K562 (cell line): ENCODE measurements around the gene SLC6A9. TPM values are rescaled to one million over a fixed set of nuclear protein-coding genes. Genes with fewer than 3 reads are reported as not detected.
A peak's percentile ranks its signal among the peaks of the same experiment; 100 is the strongest.

Experiments used
- ATAC-seq: fragments of 200-7000 bp; cut with Tn5 transposase; 3 replicates; pipeline ENCODE4 v1.9.1; 2020; ENCODE audit warnings: moderate library complexity
- BruUV-seq: library from RNA; stranded (reverse); fragments of 400-500 nt; replicated peaks from 2 replicates; lab custom pipeline; 2021; lab: Mats Ljungman, UMichigan
- CTCF ChIA-PET: fragments of 300-600 bp; formaldehyde crosslinking; extraction: SDS; loops from one replicate; lab custom pipeline; 2021; ENCODE audit warnings: low intra/inter-chr PET ratio; lab: Yijun Ruan, JAX
- POLR2A ChIA-PET: fragments of 300-600, 350-650 bp; sonication (Branson Sonifier 250); formaldehyde crosslinking; extraction: SDS; loops from one replicate; lab custom pipeline; 2021; ENCODE audit warnings: antibody characterized with exemption, inconsistent platforms; lab: Yijun Ruan, JAX
- DNase-seq, 4 experiments: peaks; one replicate each; pipeline versions ENCODE4 v3.0.0 to v3.0.0-alpha.2; 2011 to 2018; ENCODE audit warnings: low spot score in 3 of 4, mixed read lengths in 3 of 4; ENCODE audit errors: extremely low read depth in 1 of 4
- FAIRE-seq: peaks from 2 replicates; lab custom pipeline; 2011; peaks lifted over from hg19 to GRCh38; lab: Jason Lieb, UNC
- H2AFZ ChIP-seq: 2 replicates; pipeline ENCODE4 v1.6.0; 2011; ENCODE audit warnings: low read depth, low read length, control low read depth, inconsistent platforms
- H3K27ac ChIP-seq: fragments of 200-600 bp; 3 replicates; pipeline ENCODE4 v1.8.0; 2011; ENCODE audit warnings: low read depth, mild to moderate bottlenecking, control low read depth, inconsistent platforms, low read length, moderate library complexity, mixed read lengths; ENCODE audit errors: extremely low read depth
- H3K27me3 ChIP-seq, 2 experiments: fragments of 300-600 bp in 1 of 2; 2 replicates in 1 of 2; 3 replicates in 1 of 2; pipeline versions ENCODE4 v1.6.0 to v1.8.0; 2011; ENCODE audit warnings: inconsistent platforms in 2 of 2, low read length in 2 of 2, mild to moderate bottlenecking in 1 of 2, mixed read lengths in 1 of 2, moderate library complexity in 1 of 2; ENCODE audit not compliant: control insufficient read depth in 2 of 2, insufficient read depth in 2 of 2
- H3K36me3 ChIP-seq: fragments of 300-600 bp; 3 replicates; pipeline ENCODE4 v1.8.0; 2011; ENCODE audit warnings: mild to moderate bottlenecking, low read length, inconsistent platforms; ENCODE audit not compliant: control insufficient read depth, insufficient read depth
- H3K4me1 ChIP-seq, 2 experiments: fragments of 200-600 bp in 1 of 2; replicated peaks in 1 of 2; 2 replicates in 1 of 2; 3 replicates in 1 of 2; pipeline versions ENCODE4 v1.5.1 to v1.8.0; 2011; ENCODE audit warnings: inconsistent platforms in 2 of 2, low read length in 2 of 2, mild to moderate bottlenecking in 1 of 2, mixed read lengths in 1 of 2, moderate library complexity in 1 of 2; ENCODE audit not compliant: control insufficient read depth in 2 of 2, insufficient read depth in 2 of 2
- H3K4me2 ChIP-seq: 2 replicates; pipeline ENCODE4 v1.6.1; 2011; ENCODE audit warnings: low read length, control low read depth, inconsistent platforms, mixed read lengths; ENCODE audit not compliant: insufficient read depth
- H3K4me3 ChIP-seq: fragments of 200-600 bp; sonication (generic), shearing (Covaris generic); 2 replicates; pipeline ENCODE4 v1.5.1; 2016; ENCODE audit warnings: control low read depth, inconsistent platforms
- H3K79me2 ChIP-seq: fragments of 200-600 bp; 3 replicates; pipeline ENCODE4 v1.8.0; 2011; ENCODE audit warnings: low read length, inconsistent platforms; ENCODE audit not compliant: control insufficient read depth, insufficient read depth
- H3K9ac ChIP-seq, 2 experiments: 2 replicates each; pipeline versions ENCODE4 v1.6.0 to v1.6.1; 2011; ENCODE audit warnings: low read depth in 2 of 2, low read length in 2 of 2, control low read depth in 1 of 2, inconsistent platforms in 1 of 2, mild to moderate bottlenecking in 1 of 2, mixed read lengths in 1 of 2; ENCODE audit not compliant: insufficient read depth in 1 of 2
- H3K9me1 ChIP-seq: one replicate; pipeline ENCODE4 v1.6.0; 2011; ENCODE audit warnings: inconsistent platforms, mild to moderate bottlenecking, low read length, moderate library complexity; ENCODE audit not compliant: control insufficient read depth, insufficient read depth
- H3K9me3 ChIP-seq: replicated peaks from 2 replicates; pipeline ENCODE4 v1.5.1; 2011; ENCODE audit warnings: low read depth, low read length, inconsistent platforms; ENCODE audit not compliant: control insufficient read depth, insufficient read depth
- H4K20me1 ChIP-seq: replicated peaks from 2 replicates; pipeline ENCODE4 v1.6.1; 2011; ENCODE audit warnings: low read length, inconsistent platforms, mixed read lengths; ENCODE audit not compliant: control insufficient read depth, insufficient read depth
- PATZ1 ChIP-seq: fragments of 250-450 bp; sonication (Bioruptor Pico); IDR thresholded peaks from 2 replicates; pipeline ENCODE4 v1.5.0; 2020; ENCODE audit warnings: mild to moderate bottlenecking, borderline replicate concordance
- RBFOX2 ChIP-seq: fragments of 200-400 bp; formaldehyde crosslinking; IDR thresholded peaks from 2 replicates; pipeline ENCODE4 v1.6.1; 2017; ENCODE audit warnings: low read depth, mild to moderate bottlenecking, low read length, moderate library complexity
- ZBTB33 ChIP-seq: sonication (generic); formaldehyde crosslinking; IDR thresholded peaks from 2 replicates; pipeline ENCODE4 v1.8.1; 2023; ENCODE audit warnings: mild to moderate bottlenecking, missing genetic modification reagents
- WGBS: fragments of 100-300 bp; shearing (Covaris generic); methylation state at CpG from one replicate; pipeline ENCODE4 v1.1.6; 2016; ENCODE audit warnings: low coverage, mixed read lengths; ENCODE audit not compliant: insufficient coverage; ENCODE audit errors: missing lambda C conversion rate; 5-methylcytosine and 5-hydroxymethylcytosine counted together
- in situ Hi-C: fragments of 300-500 bp; cut with MboI; formaldehyde crosslinking; loops from 4 replicates; pipeline ENCODE4 v1.15.0; 2018; ENCODE audit warnings: inconsistent platforms, mixed read lengths
- intact Hi-C: fragments of 100-400 bp; cut with micrococcal nuclease; formaldehyde crosslinking; loops from 2 replicates; pipeline ENCODE4 v1.14.2; 2022
- polyA plus RNA-seq, 8 experiments: library from polyadenylated mRNA; depleted of rRNA in 4 of 8; stranded (reverse) in 5 of 8; unstranded in 3 of 8; fragments of >200 nt; fragmentation: Nextera tagmentation in 2 of 8; fragmentation: Illumina TruSeq in 1 of 8; extraction: Ambion mirVana in 2 of 8; extraction: Trizol in 1 of 8; gene quantifications; 2 replicates each; pipeline versions ENCODE4 v1.2.1 to v1.2.3, GENCODE V29; 2011 to 2014; ENCODE audit warnings: inconsistent platforms in 1 of 8, missing spikeins in 1 of 8
- total RNA-seq, 7 experiments: library from RNA; depleted of rRNA in 6 of 7; stranded (reverse); fragments of >200 nt in 6 of 7; fragmentation: Illumina TruSeq in 2 of 7; extraction: Trizol in 2 of 7; gene quantifications; 2 replicates each; pipeline versions ENCODE4 v1.2.1 to v1.2.3, GENCODE V29; 2011 to 2021; ENCODE audit warnings: low replicate concordance in 1 of 7

Gene SLC6A9
- total and polyA plus RNA-seq, 9 of the 15 experiments (the other 6 are each of a cell fraction or from before 2014, with no cell fraction given): 0.17 to 18.7 (median 2.9) TPM

GRCh38 chr1:43984855-43985254 is 46.4 kb downstream of the SLC6A9 start:
- POLR2A ChIA-PET: interaction anchor here (0.9 kb wide), 1 partner anchor 9 kb away, joined by 3 read pairs; no protein-coding TSS in a partner anchor
- no peak overlapping the region for H3K27ac ChIP-seq
- H3K36me3 ChIP-seq: peaks cover 70% of the 10 kb centered on the region; the same call in 2 of the 3 replicates
- ATAC-seq (no peak), DNase-seq (no peak), FAIRE-seq (no peak)
- H3K27me3 ChIP-seq: no peaks in the 10 kb centered on the region
- H3K9me1 ChIP-seq: peaks cover 14% of the 10 kb centered on the region
- H3K9me3 ChIP-seq: no peaks in the 10 kb centered on the region
- H3K4me2 ChIP-seq: no peak overlapping the region
- H3K4me3 ChIP-seq: no peak overlapping the region
- TF ChIP-seq RBFOX2: 0 out of 2 replicates have a peak, but pooled peaks have one; percentile 15
- no peak for TF ChIP-seq PATZ1
- peak; percentile 53; the same call in 1 of the 2 replicates for TF ChIP-seq ZBTB33 (CRISPR knock-in tag)
- 0 out of 2 replicates have a peak, but pooled peaks cover 9% of the 10 kb centered on the region for H4K20me1 ChIP-seq
- whole genome bisulfite sequencing: 94% methylated on average over 16 of the region's 16 CpGs
- CTCF ChIA-PET: no interaction called here
- peaks cover 33% of the 10 kb centered on the region for H3K79me2 ChIP-seq
- peaks cover 16 to 44% of the 10 kb centered on the region in 2 experiments; a peak in 4 of 5 replicates for H3K4me1 ChIP-seq
- peak overlapping the region in 1 of 2 experiments; percentile 32; a peak in 1 of 4 replicates for H3K9ac ChIP-seq
- no peak overlapping the region for H2AFZ ChIP-seq
- intact Hi-C loops: no loop called here
- in situ Hi-C loops: no loop called here
- BruUV-seq: no TSS peak
